Activated CD4-positive, alpha-beta T cell treated with anti-CD3 and anti-CD28 coated beads, Interleukin-2, amount 10 ng/mL, durations not matched to agents 7 days and 5 days (primary cell): Measurements from ENCODE around the gene MST1. TPM values are rescaled to one million over a fixed set of nuclear protein-coding genes. Genes with fewer than 3 reads are reported as not detected.
"Not testable (repeated sequence)": the region's sequence is repeated elsewhere in the genome, so short reads cannot be mapped to it uniquely, and the experiment has no call there.

Experiments used
- CTCF ChIA-PET: fragments of 350-600 bp; sonication (Branson Sonifier 250); formaldehyde crosslinking; loops from one replicate; lab custom pipeline; 2021; ENCODE audit warnings: antibody characterized with exemption; lab: Charles Lee
- POLR2A ChIA-PET: fragments of 350-600 bp; sonication (Branson Sonifier 250); formaldehyde crosslinking; loops from one replicate; lab custom pipeline; 2021; ENCODE audit warnings: antibody characterized with exemption; lab: Charles Lee
- DNase-seq: peaks from one replicate; pipeline ENCODE4 v3.0.0-alpha.2; 2020
- H3K27ac Mint-ChIP-seq: one replicate; pipeline ENCODE4 v1.8.0; 2021; ENCODE audit warnings: mild to moderate bottlenecking, moderate library complexity, mixed read lengths
- H3K27me3 Mint-ChIP-seq: one replicate; pipeline ENCODE4 v1.8.0; 2021; ENCODE audit warnings: mixed read lengths
- H3K36me3 Mint-ChIP-seq: one replicate; pipeline ENCODE4 v1.8.0; 2021; ENCODE audit warnings: low read depth, mixed read lengths
- H3K4me1 Mint-ChIP-seq: one replicate; pipeline ENCODE4 v1.8.0; 2021; ENCODE audit warnings: mixed read lengths
- H3K4me3 Mint-ChIP-seq: one replicate; pipeline ENCODE4 v1.8.0; 2021; ENCODE audit warnings: mild to moderate bottlenecking, moderate library complexity, mixed read lengths
- H3K9me3 Mint-ChIP-seq: one replicate; pipeline ENCODE4 v1.8.0; 2021; ENCODE audit warnings: mixed read lengths
- total RNA-seq, 2 experiments: library from RNA; stranded (reverse); gene quantifications; one replicate each; pipeline ENCODE4 v1.2.3, GENCODE V29; 2021

Gene MST1
- total RNA-seq, 2 experiments from 2014 or later, result 8.4 to 10.0 TPM

DNA sequence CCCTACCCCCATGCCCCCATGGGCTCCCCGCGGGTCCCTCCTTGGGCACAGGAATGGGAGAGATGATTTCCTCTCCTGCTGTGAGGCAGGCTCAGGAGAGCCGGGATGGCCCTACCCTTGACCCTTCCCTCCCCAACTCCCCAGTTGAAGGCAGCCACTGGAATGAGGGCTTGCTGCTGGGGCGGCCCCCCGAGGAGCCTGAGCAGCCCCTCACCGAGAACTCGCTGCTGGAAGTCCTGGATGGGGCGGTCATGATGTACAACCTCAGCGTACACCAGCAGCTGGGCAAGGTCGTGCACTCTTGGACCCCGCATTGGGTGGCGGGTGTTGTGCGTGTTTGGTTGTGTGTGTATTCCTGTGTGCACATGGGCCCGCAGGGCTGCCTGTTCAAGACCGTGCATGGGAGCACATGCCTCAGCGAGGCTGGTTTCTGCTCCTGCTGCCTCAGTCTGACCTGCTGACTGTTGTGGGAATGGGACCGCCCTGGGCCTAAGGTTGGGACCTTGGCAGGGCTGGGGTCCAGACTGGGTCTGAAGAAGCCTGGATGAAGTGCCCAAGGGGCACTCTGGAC, 16.2 kb upstream of the MST1 start:
- H3K36me3 Mint-ChIP-seq, result no peaks in the 10 kb centered on the region
- H3K4me1 Mint-ChIP-seq, result no peaks in the 10 kb centered on the region
- H3K27me3 Mint-ChIP-seq, result no peaks in the 10 kb centered on the region
- POLR2A ChIA-PET, result interaction anchor here (0.6 kb wide), 1 partner anchor 11 kb away, joined by 3 read pairs; no protein-coding TSS in a partner anchor
- DNase-seq, result no peak
- no peaks in the 10 kb centered on the region for H3K9me3 Mint-ChIP-seq
- CTCF ChIA-PET, result no interaction called here
- H3K4me3 Mint-ChIP-seq, result no peak overlapping the region
- H3K27ac Mint-ChIP-seq, result no peak overlapping the region

- Mint-ChIP-seq H3K36me3 (no peaks in the 10 kb centered on the region), H3K27me3 (no peaks in the 10 kb centered on the region), H3K9me3 (no peaks in the 10 kb centered on the region), H3K4me1 (no peaks in the 10 kb centered on the region), H3K27ac (no peak overlapping the region), H3K4me3 (no peak overlapping the region)
- ChIA-PET POLR2A (interaction anchor here (0.6 kb wide), 1 partner anchor 13 kb away, joined by 4 read pairs; no protein-coding TSS in a partner anchor), CTCF (interaction anchor here (1.5 to 1.6 kb wide), 2 partner anchors 8 to 138 kb away, joined by 3 to 4 read pairs; no protein-coding TSS in a partner anchor)
- no peak for DNase-seq
These were observed 15.4 kb upstream of the MST1 start for GRCh38 chr3:49704629-49705028.

DNA sequence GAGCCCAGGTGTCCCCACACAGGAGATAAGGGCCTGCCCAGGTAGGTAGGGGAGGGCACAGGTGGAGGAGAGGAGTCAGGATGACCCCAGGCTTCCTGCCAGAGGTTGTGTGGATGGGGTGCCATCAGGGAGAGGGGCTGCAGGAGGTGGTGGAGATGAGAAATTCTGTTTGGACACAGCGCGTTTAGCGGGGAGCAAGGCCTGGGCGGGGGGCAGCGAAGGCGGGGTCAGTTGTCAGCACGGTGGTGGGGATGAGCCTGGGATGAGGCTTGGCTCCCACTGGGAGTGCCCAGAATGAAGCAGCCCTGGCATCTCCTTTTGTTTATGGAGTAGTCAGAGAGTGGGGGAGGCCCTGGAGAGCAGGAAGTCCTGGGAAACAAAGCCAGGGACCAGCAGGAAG, 14.7 kb upstream of the MST1 start:
- no peak for DNase-seq
- Mint-ChIP-seq H3K9me3 (no peaks in the 10 kb centered on the region), H3K27me3 (no peaks in the 10 kb centered on the region), H3K4me3 (no peak overlapping the region), H3K4me1 (no peaks in the 10 kb centered on the region), H3K36me3 (no peaks in the 10 kb centered on the region), H3K27ac (no peak overlapping the region)
- ChIA-PET POLR2A (no interaction called here), CTCF (interaction anchor here (0.6 to 1.6 kb wide), 6 partner anchors 9 to 137 kb away, joined by 3 to 4 read pairs (median 4); partner anchors contain the start of gene INKA1)

DNA sequence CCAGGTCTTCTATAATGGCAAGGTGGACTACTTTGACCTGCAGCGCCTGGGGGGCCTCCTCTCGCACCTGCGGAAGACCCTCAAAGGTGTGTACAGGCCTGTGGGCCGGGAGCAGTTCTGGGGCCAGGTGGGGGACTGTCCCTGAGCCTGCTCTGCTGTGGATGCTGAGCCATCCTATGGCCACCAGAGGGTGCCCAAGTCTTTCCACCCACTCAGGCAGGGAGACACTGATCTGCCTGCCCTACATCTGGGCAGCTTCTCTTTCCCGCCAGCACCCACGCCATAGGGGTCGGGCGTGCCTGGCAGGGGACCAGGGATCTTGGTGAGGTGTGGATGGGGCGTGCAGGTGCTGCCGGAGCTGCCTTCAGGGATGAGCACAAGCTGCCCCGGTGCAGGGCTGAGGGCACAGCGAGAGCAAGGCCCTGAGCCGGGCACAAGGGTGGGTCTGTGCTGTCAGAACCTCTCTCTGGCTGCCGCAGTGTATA, 14.2 kb upstream of the MST1 start:
- H3K36me3 Mint-ChIP-seq, result no peaks in the 10 kb centered on the region
- H3K4me3 Mint-ChIP-seq, result no peak overlapping the region
- ChIA-PET CTCF (interaction anchor here (0.6 to 1.6 kb wide), 8 partner anchors 9 to 209 kb away, joined by 3 to 5 read pairs (median 4); partner anchors contain the start of gene INKA1), POLR2A (no interaction called here)
- DNase-seq, result peak; percentile 77
- no peaks in the 10 kb centered on the region for H3K4me1 Mint-ChIP-seq
- no peak overlapping the region for H3K27ac Mint-ChIP-seq
- H3K9me3 Mint-ChIP-seq, result no peaks in the 10 kb centered on the region
- no peaks in the 10 kb centered on the region for H3K27me3 Mint-ChIP-seq

DNA sequence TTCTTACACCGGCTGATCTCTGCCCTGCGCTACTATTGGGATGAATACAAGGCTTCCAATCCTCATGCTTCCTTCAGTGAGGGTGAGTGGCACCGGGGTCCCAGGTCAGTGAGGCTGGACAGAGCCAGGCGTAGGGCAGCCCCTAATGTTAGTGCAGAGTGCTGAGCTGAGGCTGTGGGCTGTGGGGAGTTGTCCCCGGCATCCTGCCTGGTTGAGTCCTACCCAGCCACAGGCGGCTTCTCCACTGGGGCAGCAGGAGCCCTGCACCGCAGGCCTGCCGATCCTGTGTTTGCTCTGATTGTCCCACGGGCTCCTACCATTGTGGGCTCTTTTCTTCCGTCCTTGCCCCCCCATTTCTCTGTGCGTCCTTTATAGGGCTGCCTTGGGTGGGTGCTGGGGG, 13.4 kb upstream of the MST1 start:
- no peak for DNase-seq
- no peaks in the 10 kb centered on the region for H3K9me3 Mint-ChIP-seq
- no peak overlapping the region for H3K4me3 Mint-ChIP-seq
- no peaks in the 10 kb centered on the region for H3K4me1 Mint-ChIP-seq
- no peaks in the 10 kb centered on the region for H3K36me3 Mint-ChIP-seq
- ChIA-PET POLR2A (no interaction called here), CTCF (interaction anchor here (0.6 to 1.5 kb wide), 2 partner anchors 136 to 581 kb away, joined by 3 to 4 read pairs; no protein-coding TSS in a partner anchor)
- no peaks in the 10 kb centered on the region for H3K27me3 Mint-ChIP-seq
- H3K27ac Mint-ChIP-seq, result no peak overlapping the region

DNA sequence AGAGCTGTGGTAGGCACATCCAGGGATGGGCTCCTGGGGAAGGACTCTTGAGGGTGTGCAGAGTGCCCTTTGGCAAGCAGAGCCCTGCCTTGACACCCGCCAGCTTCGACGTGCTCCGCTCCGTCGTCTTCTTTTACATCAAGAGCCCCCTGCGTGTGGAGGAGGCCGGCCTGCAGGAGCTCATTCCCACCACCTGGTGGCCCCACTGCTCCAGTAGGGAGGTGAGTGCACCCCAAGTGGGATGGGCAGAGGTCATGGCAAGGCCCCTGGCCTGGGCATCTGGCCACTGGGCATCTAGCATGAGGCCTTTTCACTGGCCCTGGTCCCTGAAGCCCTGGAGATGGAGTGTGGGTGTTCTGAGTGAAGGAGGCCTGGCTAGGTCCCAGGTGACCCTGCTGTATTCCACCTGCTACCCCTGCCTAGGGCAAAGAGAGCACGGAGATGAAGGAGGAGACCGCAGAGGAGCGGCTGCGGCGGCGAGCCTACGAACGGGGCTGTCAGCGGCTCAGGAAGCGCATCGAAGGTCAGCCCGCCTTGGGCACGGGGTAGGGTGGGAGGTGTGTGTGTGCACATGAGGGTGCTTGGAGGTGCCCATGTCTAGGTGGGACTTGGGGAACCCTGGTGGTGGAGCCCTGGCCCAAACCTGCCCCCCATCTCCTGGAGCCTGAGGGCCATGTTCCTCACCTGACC, 12.3 kb upstream of the MST1 start:
- Mint-ChIP-seq H3K36me3 (no peaks in the 10 kb centered on the region), H3K9me3 (no peaks in the 10 kb centered on the region), H3K4me1 (no peaks in the 10 kb centered on the region), H3K27me3 (no peaks in the 10 kb centered on the region), H3K27ac (no peak overlapping the region), H3K4me3 (no peak overlapping the region)
- DNase-seq, result no peak
- ChIA-PET POLR2A (no interaction called here), CTCF (interaction anchor here (0.6 to 2.0 kb wide), 7 partner anchors 10 to 395 kb away, joined by 3 to 9 read pairs (median 3); partner anchors contain the start of gene AMIGO3)

DNA sequence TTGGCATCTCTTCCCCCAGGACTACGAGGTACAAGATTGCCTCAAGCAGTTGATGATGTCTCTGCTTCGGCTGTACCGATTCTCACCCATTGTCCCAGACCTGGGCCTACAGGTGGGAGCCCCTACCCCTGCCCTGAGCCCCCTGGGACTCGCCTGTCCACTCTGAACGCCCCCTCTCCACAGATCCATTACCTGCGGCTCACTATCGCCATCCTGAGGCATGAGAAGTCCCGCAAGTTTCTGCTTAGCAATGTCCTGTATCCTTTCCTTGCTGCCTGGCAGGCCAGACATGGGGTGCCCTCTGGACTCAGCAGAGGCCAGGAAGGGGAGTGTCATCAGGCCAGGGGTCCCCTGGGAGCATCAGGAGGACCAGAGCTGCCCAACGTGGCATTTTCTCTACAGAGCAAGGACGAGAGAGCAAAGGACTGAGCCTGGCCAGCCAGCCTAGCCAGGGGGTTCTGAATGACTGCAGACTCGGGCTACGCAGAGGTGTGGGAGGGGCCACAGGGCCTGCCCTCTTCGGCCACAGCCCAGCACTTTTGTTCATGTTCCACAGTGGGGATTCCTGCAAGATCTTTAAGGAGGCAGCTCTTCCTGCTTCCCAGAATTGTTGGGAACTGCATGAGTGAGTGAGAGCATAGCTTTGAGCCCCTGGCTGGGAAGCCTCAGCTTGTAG, 11.3 kb upstream of the MST1 start:
- H3K4me3 Mint-ChIP-seq, result no peak overlapping the region
- no peak for DNase-seq
- no peaks in the 10 kb centered on the region for H3K4me1 Mint-ChIP-seq
- CTCF ChIA-PET, result interaction anchor here (0.6 to 2.0 kb wide), 7 partner anchors 11 to 396 kb away, joined by 3 to 9 read pairs (median 3); partner anchors contain the start of gene AMIGO3
- no peaks in the 10 kb centered on the region for H3K9me3 Mint-ChIP-seq
- no peak overlapping the region for H3K27ac Mint-ChIP-seq
- H3K36me3 Mint-ChIP-seq, result no peaks in the 10 kb centered on the region
- POLR2A ChIA-PET, result no interaction called here
- H3K27me3 Mint-ChIP-seq, result no peaks in the 10 kb centered on the region

DNA sequence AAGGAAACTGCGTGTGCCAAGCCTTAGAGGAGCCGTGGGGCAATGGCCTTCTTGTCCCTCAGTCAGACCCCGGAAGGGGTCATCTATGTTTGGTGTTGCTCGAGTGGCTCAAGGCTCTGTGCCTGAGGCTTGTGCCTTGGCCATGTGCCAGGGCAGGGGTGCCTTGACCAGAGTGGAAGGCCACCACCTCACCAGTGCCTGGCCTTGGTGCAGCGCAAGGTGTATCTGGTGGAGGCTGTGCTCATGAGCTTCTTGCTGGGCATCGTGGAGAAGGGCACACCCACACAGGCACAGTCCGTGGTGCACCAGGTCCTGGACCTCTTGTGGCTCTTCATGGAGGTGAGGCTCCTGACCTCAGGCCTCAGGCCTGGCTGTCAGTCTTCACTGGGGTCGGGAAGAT, 10.7 kb upstream of the MST1 start:
- Mint-ChIP-seq H3K27me3 (no peaks in the 10 kb centered on the region), H3K4me1 (no peaks in the 10 kb centered on the region), H3K27ac (no peak overlapping the region), H3K4me3 (no peak overlapping the region), H3K36me3 (no peaks in the 10 kb centered on the region), H3K9me3 (no peaks in the 10 kb centered on the region)
- no peak for DNase-seq
- POLR2A ChIA-PET, result no interaction called here
- CTCF ChIA-PET, result interaction anchor here (1.4 to 2.0 kb wide), 2 partner anchors 19 to 160 kb away, joined by 5 to 9 read pairs; partner anchors contain the start of gene AMIGO3

DNA sequence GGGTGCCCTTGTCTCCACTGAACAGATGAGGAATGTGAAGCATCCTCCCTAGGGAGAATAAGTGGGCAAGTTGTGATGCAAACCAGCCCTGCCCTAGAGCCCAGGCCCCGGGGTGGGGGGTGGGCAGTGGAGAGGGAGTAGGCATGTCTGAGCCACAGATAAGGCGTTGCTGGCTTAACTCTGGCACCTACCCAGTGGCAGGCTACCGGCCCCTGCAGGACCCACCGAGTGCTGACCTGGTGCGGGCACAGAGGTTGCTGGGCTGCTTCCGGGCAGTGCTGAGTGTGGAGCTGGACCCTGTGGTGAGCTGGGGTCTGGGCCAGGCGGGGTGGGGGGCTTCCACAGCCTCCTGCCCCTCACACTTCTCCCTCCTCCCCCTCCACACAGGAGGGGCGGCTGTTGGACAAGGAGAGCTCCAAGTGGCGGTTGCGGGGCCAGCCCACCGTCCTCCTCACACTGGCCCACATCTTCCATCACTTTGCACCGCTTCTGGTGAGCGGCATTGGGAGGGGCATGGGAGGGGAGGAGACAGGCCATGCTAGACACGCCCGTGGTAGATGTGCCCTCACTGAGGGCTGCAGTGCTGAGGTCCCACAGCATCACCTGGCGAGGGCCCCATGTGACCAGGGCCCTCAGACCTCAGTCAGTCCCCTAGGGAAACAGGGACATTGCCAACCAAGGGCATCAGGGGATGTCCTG, 10.2 kb upstream of the MST1 start:
- no peaks in the 10 kb centered on the region for H3K27me3 Mint-ChIP-seq
- POLR2A ChIA-PET, result no interaction called here

DNA sequence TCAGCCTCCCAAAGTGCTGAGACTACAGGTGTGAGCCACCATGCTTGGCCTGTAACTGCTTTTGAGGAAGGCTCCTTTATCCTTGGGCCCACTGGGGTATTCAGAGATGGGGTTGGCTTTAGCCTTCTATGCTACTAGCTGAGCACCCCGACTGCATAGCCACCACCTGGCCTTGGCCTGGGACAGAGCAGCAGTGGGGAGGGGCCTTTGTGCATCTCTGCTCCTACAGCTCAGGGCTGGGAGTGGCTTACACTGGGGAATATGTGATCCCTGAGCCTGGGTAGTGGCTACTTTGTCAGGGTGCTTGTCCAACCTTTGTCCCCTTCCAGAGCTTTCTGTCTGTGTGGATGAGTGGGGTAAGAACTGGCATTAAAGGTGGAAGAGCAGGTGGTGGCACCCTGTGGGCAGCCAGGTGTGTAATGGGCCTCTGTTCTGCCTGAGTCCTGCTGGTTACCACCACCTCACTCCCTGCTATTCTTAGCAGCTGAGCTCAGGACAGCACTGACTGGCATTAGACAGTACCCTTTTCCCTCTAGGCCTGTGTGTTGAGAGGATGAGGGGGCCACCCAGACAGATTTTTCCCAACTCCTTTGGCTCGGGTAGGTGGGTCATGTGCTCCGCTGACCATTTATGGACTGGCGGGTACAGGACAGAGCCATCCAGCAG, 6.2 kb upstream of the MST1 start:
- H3K4me1 Mint-ChIP-seq, result peaks cover 13% of the 10 kb centered on the region
- H3K9me3 Mint-ChIP-seq, CTCF ChIA-PET, H3K36me3 Mint-ChIP-seq, H3K27ac Mint-ChIP-seq, DNase-seq, H3K4me3 Mint-ChIP-seq, H3K27me3 Mint-ChIP-seq: not testable (repeated sequence)
- POLR2A ChIA-PET, result interaction anchor here (0.6 kb wide), 1 partner anchor 10 kb away, joined by 3 read pairs; no protein-coding TSS in a partner anchor

More for the DNA sequence above, 10.2 kb upstream of the MST1 start:
- H3K27ac Mint-ChIP-seq, result no peak overlapping the region
- no peaks in the 10 kb centered on the region for H3K9me3 Mint-ChIP-seq
- CTCF ChIA-PET, result interaction anchor here (2.0 kb wide), 1 partner anchor 19 kb away, joined by 9 read pairs; the partner anchor contains the start of gene AMIGO3
- DNase-seq, result no peak
- no peak overlapping the region for H3K4me3 Mint-ChIP-seq
- no peaks in the 10 kb centered on the region for H3K4me1 Mint-ChIP-seq
- H3K36me3 Mint-ChIP-seq, result no peaks in the 10 kb centered on the region

DNA sequence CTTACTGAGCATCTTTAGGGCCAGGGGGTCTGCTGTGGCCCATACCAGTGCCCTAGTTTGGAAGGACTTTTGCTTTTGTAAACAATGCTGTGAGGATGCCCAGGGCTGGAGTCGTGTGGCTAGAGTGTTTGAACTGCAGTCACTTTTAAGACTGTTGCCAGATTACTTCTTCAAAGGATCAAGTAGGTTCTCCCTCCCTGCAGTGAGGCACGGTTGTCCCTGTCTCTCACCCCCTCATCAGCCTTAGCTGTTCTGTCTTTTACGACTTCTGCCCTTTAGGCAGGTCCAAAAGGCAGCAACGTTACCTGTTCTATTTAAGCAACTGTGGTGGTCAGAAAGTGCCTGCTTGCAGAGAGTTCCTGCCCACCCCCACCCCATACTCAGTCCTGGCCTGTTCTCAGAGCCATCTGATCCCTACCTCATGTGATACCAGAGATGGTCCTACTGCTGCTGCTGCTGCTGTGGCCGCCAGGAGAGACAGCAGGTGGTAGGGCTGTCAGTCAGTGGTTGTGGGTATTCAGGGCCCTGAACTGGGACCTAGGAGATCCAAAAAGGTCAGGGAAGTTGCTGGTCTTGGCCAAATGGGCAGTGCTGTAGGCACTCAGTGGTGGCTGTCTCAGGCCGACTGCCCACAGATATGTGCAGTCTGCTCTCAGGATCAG, 5.3 kb upstream of the MST1 start:
- CTCF ChIA-PET, H3K27me3 Mint-ChIP-seq, H3K9me3 Mint-ChIP-seq, DNase-seq, H3K27ac Mint-ChIP-seq, H3K4me3 Mint-ChIP-seq, H3K36me3 Mint-ChIP-seq: not testable (repeated sequence)
- H3K4me1 Mint-ChIP-seq, result peaks cover 23% of the 10 kb centered on the region
- POLR2A ChIA-PET, result interaction anchor here (0.6 kb wide), 1 partner anchor 11 kb away, joined by 3 read pairs; no protein-coding TSS in a partner anchor
